Measurements from ENCODE around the gene MAPK9.

DNA sequence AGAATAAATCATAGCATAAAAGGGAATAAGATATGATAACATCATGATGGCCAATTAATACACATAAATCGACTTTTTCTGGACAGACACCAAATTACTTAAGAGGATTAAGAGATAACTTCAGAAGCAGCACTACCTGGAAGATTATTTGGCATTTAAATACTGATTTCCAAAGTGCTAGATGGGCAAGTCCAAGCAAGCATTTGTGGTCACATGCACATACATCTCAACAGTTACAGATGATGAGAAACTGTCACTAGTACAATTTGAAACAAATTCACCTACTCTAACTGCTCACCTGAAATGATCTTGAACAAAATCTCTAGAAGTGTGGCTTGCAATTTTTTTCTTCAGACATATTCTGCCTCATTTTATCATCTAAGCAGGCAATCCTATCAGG is 56.0 kb downstream of the MAPK9 start:
- no peak for TF ChIP-seq SMARCA4 (IDR thresholded peaks at IDR 0.05)
- TF ChIP-seq CBX8 (IDR thresholded peaks at IDR 0.05; ENCODE audit: borderline replicate concordance, extremely low read depth, low read depth, low read length, poor library complexity, severe bottlenecking), result no peak
- TF ChIP-seq TEAD1 (CRISPR knock-in tag; IDR thresholded peaks at IDR 0.05), result no peak
- TF ChIP-seq, protein P1, sequence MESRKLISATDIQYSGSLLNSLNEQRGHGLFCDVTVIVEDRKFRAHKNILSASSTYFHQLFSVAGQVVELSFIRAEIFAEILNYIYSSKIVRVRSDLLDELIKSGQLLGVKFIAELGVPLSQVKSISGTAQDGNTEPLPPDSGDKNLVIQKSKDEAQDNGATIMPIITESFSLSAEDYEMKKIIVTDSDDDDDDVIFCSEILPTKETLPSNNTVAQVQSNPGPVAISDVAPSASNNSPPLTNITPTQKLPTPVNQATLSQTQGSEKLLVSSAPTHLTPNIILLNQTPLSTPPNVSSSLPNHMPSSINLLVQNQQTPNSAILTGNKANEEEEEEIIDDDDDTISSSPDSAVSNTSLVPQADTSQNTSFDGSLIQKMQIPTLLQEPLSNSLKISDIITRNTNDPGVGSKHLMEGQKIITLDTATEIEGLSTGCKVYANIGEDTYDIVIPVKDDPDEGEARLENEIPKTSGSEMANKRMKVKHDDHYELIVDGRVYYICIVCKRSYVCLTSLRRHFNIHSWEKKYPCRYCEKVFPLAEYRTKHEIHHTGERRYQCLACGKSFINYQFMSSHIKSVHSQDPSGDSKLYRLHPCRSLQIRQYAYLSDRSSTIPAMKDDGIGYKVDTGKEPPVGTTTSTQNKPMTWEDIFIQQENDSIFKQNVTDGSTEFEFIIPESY (CRISPR knock-in tag; IDR thresholded peaks at IDR 0.05), result no peak
- no peak for TF ChIP-seq SIN3A (IDR thresholded peaks at IDR 0.05; ENCODE audit: borderline replicate concordance in 2 of 2, control insufficient read depth in 1 of 2, low read depth in 2 of 2, low read length in 2 of 2)
- TF ChIP-seq RNF2 (IDR thresholded peaks at IDR 0.05), result no peak
- TF ChIP-seq, protein P2, sequence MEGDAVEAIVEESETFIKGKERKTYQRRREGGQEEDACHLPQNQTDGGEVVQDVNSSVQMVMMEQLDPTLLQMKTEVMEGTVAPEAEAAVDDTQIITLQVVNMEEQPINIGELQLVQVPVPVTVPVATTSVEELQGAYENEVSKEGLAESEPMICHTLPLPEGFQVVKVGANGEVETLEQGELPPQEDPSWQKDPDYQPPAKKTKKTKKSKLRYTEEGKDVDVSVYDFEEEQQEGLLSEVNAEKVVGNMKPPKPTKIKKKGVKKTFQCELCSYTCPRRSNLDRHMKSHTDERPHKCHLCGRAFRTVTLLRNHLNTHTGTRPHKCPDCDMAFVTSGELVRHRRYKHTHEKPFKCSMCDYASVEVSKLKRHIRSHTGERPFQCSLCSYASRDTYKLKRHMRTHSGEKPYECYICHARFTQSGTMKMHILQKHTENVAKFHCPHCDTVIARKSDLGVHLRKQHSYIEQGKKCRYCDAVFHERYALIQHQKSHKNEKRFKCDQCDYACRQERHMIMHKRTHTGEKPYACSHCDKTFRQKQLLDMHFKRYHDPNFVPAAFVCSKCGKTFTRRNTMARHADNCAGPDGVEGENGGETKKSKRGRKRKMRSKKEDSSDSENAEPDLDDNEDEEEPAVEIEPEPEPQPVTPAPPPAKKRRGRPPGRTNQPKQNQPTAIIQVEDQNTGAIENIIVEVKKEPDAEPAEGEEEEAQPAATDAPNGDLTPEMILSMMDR (IDR thresholded peaks at IDR 0.05 in 2 of 3, conservative IDR thresholded peaks at IDR 0.05 in 1 of 3; ENCODE audit: insufficient read depth in 2 of 3, low read depth in 1 of 3, low read length in 3 of 3), result no peak
- TF ChIP-seq, protein P3, sequence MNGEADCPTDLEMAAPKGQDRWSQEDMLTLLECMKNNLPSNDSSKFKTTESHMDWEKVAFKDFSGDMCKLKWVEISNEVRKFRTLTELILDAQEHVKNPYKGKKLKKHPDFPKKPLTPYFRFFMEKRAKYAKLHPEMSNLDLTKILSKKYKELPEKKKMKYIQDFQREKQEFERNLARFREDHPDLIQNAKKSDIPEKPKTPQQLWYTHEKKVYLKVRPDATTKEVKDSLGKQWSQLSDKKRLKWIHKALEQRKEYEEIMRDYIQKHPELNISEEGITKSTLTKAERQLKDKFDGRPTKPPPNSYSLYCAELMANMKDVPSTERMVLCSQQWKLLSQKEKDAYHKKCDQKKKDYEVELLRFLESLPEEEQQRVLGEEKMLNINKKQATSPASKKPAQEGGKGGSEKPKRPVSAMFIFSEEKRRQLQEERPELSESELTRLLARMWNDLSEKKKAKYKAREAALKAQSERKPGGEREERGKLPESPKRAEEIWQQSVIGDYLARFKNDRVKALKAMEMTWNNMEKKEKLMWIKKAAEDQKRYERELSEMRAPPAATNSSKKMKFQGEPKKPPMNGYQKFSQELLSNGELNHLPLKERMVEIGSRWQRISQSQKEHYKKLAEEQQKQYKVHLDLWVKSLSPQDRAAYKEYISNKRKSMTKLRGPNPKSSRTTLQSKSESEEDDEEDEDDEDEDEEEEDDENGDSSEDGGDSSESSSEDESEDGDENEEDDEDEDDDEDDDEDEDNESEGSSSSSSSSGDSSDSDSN (IDR thresholded peaks at IDR 0.05; ENCODE audit: borderline replicate concordance in 1 of 2, low read depth in 2 of 2, low read length in 2 of 2), result no peak
- no peak for TF ChIP-seq EZH2 (IDR thresholded peaks at IDR 0.05; ENCODE audit: borderline replicate concordance, low read depth, low read length)
- TF ChIP-seq, protein P4, sequence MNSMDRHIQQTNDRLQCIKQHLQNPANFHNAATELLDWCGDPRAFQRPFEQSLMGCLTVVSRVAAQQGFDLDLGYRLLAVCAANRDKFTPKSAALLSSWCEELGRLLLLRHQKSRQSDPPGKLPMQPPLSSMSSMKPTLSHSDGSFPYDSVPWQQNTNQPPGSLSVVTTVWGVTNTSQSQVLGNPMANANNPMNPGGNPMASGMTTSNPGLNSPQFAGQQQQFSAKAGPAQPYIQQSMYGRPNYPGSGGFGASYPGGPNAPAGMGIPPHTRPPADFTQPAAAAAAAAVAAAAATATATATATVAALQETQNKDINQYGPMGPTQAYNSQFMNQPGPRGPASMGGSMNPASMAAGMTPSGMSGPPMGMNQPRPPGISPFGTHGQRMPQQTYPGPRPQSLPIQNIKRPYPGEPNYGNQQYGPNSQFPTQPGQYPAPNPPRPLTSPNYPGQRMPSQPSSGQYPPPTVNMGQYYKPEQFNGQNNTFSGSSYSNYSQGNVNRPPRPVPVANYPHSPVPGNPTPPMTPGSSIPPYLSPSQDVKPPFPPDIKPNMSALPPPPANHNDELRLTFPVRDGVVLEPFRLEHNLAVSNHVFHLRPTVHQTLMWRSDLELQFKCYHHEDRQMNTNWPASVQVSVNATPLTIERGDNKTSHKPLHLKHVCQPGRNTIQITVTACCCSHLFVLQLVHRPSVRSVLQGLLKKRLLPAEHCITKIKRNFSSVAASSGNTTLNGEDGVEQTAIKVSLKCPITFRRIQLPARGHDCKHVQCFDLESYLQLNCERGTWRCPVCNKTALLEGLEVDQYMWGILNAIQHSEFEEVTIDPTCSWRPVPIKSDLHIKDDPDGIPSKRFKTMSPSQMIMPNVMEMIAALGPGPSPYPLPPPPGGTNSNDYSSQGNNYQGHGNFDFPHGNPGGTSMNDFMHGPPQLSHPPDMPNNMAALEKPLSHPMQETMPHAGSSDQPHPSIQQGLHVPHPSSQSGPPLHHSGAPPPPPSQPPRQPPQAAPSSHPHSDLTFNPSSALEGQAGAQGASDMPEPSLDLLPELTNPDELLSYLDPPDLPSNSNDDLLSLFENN (IDR thresholded peaks at IDR 0.05; ENCODE audit: low read depth in 2 of 2, low read length in 2 of 2), result no peak
- TF ChIP-seq HCFC1 (IDR thresholded peaks at IDR 0.05; ENCODE audit: low read depth, low read length), result no peak
- TF ChIP-seq POLR2A (conservative IDR thresholded peaks at IDR 0.05), result no peak
- TF ChIP-seq HDAC6 (IDR thresholded peaks at IDR 0.05; ENCODE audit: low read depth, low read length), result no peak
- no peak for TF ChIP-seq MAFK (IDR thresholded peaks at IDR 0.05; ENCODE audit: low read length)

All from K562 (cell line).